A172 (cell line): ENCODE measurements around the gene CENPM. TPM values are rescaled to one million over a fixed set of nuclear protein-coding genes. Genes with fewer than 3 reads are reported as not detected.

Experiments
- DNase-seq: peaks from one replicate; pipeline ENCODE4 v3.0.0-alpha.2; 2015; ENCODE audit warnings: low spot score
- total RNA-seq: library from RNA; depleted of rRNA; stranded (reverse); fragments of >200 nt; shearing (Covaris generic); gene quantifications from 2 replicates; pipeline ENCODE4 v1.2.3, GENCODE V29; 2014

CENPM gene
- total RNA-seq, 1 experiment from 2014 or later: 54.8 TPM

DNA sequence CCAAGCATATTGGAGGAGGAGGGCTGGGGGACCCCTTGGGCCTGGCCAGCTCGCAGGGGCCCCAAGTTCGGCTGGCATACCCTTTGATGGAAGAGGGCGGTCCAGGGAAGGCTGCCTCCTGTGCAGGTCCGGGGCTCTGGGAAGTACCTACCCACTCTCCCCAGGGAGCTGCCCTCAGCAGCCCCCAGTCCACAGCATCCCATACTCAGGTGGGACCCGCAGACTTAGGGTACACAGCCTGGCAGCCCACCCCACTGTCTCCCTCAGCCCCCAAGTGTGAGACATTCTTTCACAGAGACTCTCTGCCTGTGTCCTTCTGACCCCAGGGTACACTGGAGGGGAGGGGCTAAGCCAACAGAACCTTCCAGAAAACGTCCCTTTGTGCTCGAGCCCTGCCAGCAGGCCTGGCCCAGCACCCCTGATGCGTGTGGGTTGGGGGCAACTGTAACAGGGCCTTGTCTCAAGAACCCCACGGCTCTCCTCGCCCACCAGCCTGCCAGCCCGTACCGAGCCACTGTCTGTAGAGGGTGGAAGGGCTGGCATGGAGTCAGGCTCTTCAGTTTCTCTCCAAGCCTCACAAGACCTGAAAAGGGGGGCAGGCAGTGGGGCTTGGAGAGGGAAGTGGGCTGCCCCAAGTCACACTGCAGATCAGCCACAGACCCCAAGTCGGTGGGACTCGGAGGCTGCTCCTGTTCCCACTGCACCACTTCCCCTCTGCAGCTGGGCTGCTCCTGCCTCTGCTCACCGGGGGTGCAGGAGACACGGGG lies 13.4 kb downstream of the CENPM start:
- DNase-seq: no peak

- DNase-seq: no peak
Measured at GRCh38 chr22:41932353-41932752, 14.6 kb downstream of the CENPM start.

DNA sequence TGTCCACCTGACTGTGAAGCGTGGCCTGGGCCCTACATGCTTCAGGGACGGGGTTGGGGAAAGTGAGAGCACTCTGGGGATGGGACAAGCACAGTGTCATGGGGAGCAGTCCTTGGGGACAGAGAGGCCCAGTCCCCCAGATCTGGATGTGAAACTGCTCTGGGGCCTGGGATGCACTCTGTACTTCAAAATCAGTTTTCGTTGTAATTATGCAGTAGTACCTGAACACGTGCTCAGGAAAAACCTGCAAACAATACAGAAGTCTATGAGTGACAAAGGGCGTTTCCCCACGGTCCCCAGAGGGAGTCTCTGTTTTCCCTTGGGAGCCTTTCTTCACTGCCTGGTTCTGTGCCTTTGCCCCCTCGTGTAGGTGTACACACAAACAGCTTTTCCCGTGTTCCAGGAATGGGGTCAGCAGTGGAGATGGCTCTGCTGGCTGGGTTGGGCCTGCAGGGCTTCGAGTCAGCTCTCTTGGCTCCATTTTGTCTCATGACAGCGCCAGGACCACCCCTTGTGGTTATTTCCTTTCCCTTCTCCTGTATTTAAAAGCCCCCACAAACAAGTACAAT lies 15.2 kb downstream of the CENPM start:
- DNase-seq: no peak

GRCh38 chr22:41929418-41929810 lies 17.5 kb downstream of the CENPM start:
- DNase-seq: no peak

- DNase-seq: no peak
Measured at GRCh38 chr22:41928593-41929417, 18.1 kb downstream of the CENPM start.

DNA sequence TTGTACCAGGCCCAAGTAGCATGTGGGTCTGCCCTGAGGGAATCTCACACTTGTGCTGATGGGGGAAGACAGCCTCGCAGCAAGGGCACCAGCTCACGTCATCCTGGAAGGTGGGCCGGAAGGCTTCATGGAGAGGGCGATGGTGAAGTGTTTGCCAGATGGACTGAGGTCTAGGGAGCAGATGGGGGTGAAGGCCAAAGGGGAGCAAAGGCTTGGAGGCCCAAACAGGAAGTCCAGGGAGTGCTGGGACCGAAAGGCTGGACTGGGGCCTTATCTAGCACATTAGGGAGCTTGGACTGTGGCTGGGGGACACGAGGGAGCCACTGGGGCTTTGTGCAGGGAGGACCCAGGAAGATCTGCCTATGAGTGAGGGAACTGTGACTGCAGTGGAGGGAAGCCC lies 19.1 kb downstream of the CENPM start:
- DNase-seq: no peak

- DNase-seq: no peak
Measured at GRCh38 chr22:41925783-41926460, 21.0 kb downstream of the CENPM start.

DNA sequence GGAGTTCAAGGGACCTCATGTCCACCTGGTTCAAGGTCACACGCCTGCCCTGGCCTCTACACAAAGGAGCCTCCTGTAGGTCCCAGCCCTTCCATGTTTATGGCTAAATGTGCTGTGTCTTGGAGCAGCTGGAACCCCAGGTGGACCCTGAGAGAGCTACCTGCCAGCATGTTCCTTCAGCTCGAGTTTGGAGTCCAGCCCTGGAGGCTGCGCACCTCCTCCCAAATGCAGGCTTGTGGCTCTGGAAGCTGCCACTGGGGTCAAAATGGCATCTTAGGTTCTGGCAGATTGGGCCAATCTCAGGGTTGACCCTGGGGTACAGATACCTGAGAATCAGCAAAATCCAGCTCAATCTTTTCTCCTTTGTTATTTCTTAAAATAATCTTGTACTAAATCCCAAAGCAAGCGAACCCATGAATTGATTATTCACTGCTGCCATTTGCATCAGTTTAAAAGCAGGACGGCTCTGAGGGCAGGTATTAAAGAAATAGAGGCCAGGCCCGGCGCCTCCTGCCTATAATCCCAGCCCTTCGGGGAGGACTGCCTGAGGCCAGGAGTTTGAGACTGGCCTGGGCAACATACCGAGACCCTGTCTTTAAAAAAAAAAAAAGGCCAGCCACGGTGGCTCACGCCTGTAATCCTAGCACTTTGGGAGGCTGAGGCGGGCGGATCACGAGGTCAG lies 23.2 kb downstream of the CENPM start:
- DNase-seq: no peak

DNA sequence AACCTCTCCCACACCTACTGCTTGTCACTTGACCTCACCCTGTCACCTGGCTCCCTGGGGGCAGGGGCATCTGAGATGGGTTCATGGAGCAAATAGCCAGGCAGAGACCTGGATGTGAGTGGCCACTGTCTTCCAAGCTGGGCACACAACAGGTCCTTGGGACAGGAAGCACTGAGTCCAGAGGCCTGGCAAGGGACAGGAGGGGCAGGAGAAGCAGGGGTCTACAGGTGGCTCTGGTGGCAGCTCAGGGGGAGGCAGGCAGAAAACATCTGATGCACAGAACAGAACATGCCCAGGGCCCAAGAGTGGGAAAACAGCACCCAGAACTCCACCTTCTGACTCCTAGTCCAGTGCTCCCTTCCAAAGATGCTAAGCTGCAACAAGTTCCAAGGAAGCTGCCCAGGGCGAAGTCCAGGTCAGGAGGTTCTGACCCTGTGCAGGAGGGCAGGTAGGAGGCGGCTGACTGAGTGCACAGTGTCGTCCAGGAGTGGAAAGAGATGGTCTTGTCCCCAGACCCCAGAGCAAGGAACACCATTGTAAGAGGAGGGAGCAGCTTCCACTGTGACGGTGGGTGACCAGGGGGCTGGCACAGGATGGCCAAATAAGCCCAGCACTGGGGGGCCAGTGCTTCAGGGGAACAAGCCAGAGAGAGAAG lies 23.9 kb downstream of the CENPM start:
- DNase-seq: no peak

DNA sequence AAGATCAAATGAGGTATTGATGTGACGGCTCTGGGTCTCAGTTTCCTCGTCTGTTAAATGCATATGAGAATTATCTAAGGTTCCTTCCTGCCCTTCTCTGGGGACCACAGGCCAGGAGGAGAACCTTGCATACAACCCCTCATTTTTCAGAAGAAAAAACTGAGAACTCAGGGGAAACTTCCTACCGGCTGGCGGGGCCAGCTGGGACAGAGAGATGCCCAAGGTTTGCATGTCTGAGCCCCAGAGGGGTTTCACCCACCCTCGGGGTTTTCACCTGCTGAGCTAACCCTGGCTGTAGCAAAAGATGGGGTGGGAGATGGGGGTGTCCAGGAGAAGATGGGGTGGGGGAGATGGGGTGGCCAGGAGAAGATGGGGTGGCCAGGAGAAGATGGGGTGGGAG lies 24.6 kb downstream of the CENPM start:
- no peak for DNase-seq

- no peak for DNase-seq
Measured at GRCh38 chr22:41920271-41920976, 26.5 kb downstream of the CENPM start.

DNA sequence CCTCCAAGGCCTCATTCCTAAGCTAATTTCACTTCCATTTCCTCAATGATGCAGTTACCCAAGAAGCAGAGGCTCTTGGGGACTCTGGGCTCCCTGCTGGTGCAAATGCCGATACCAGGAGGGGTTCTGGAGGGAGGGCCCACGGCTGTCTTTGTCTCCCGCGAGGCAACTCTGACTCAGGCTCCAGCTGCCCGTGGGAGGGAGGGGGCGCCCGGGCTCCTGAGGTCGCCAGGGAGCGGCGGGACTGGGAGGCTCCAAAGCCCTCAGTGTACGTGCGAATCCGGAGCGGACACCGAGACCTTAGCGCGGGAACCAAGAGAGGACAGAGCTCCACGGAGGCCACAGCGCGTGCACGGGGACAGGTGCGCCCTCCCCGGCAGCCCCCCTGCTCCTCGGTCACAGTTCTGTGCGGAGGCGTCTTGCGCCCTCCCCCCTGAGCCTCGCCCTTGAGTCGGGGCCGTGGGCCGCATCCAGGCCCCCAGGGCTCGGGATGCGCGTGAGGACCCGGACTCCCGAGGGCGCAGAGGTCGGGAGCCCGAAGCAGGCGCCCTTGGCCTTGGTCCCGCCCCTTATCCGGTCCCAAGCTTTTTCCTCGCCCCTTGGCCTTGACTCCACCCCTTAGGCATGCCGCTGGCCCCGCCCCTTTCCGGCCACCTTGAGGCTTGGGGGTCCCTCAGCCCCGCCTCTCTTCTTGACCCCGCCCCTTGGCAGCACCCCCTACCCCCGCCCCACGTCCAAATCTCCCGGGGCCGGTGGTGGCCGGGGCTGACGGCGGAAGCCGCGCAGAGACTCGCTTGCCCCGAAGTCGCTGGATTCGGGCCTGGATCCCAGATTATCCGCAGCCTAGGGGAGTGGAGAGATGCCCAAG lies 27.4 kb downstream of the CENPM start:
- no peak for DNase-seq

- peak; percentile 47 for DNase-seq
Measured at GRCh38 chr22:41917903-41918791, 28.8 kb downstream of the CENPM start.

DNA sequence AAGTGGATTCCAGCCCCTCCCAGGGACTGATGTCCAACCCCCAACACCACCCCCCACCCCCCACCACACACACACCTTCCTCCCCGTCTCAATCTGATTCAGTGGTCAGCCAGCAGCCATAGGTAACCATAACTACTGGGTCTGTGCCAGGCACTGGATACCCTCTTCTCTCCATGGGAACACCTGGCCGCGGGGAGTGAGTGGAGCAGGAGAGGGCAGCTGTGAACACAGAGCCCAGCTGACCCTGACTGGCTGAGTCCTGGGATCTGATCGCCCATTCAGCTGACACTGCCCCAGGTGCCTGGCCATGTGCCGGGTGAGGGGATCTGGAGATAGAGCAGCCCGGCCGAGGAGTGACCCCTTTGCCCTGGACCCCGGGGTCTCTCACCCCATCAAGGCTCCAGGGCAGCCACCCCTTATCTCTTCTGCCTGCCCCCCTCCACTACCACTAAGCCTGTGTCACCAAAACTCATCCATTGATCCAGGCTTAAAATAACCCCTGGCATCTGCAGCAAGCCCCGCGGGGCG lies 29.5 kb downstream of the CENPM start:
- no peak for DNase-seq

GRCh38 chr22:41916745-41917358 lies 30.1 kb downstream of the CENPM start:
- DNase-seq: no peak

DNA sequence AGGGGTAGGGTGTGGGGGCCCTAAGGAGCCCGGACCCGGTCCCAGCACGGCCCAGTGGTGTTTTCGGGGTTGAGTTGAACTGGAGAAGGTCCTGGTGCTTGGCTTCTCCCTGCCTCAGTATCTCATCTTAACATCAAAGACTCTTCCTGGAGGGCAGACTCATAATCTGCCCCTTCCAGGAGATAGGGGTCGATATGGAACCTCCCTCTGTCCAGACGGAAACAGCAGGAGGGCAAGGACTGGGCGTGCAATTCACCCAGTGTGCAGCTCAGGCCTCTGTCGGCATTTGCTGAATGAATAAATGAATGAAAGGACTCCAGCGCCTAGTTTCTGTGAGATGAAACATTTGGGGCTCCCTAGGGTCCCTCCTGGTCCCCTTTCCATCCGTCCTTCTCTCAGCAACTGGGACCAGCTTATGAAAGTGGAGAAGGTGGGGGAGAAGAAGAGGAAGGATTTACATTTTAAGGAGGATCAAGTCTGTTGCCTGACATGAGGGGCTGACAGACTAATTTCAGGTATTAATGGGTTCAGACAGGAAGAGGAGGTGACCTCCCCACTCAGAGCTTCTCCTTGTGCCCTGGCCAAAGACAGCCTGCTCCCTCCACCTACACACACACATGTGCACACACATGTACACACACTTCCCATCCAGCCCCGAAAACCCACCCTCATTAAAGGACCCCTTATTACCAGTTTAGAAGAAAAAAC lies 31.0 kb downstream of the CENPM start:
- no peak for DNase-seq
